SK-N-MC (cell line): ENCODE measurements around the gene MAVS.

ENCODE experiments used
- EZH2 ChIP-seq: fragments of 200-600 bp; sonication (generic); IDR thresholded peaks from one replicate; pipeline ENCODE4 v1.6.1; 2017; ENCODE audit warnings: antibody characterized with exemption
- POLR2AphosphoS5 ChIP-seq: IDR thresholded peaks from 2 replicates; pipeline ENCODE4 v1.6.1; 2012; ENCODE audit warnings: mild to moderate bottlenecking, low read depth, low read length, borderline replicate concordance

DNA sequence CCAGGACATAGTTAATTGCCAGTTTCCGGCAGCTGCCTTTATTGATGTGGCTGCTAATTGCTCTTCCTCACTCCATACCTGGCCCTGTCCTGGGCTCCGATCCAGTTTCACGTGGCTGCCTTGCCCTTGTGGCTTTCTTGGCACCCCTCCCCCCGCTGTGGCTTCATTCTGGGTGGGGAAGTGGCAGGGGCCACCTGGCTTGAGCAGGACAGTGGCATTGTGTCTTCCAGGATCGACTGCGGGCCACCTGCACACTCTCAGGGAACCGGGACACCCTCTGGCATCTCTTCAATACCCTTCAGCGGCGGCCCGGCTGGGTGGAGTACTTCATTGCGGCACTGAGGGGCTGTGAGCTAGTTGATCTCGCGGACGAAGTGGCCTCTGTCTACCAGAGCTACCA, 10.8 kb downstream of the MAVS start:
- TF ChIP-seq EZH2 (no peak), POLR2AphosphoS5 (no peak)
